ENCODE data around the gene PSD2.

The PSD2 gene

GRCh38 chr5:139845846-139846681 lies 50.5 kb downstream of the PSD2 start:
- Histone ChIP-seq H3K27me3 (ENCODE audit: control insufficient read depth, low read length) (peaks cover 42% of the 10 kb centered on the region), H3F3A (ENCODE audit: control insufficient read depth, insufficient read depth) (no peaks in the 10 kb centered on the region), H3K27ac (ENCODE audit: low read depth, low read length) (no peak overlapping the region)

DNA sequence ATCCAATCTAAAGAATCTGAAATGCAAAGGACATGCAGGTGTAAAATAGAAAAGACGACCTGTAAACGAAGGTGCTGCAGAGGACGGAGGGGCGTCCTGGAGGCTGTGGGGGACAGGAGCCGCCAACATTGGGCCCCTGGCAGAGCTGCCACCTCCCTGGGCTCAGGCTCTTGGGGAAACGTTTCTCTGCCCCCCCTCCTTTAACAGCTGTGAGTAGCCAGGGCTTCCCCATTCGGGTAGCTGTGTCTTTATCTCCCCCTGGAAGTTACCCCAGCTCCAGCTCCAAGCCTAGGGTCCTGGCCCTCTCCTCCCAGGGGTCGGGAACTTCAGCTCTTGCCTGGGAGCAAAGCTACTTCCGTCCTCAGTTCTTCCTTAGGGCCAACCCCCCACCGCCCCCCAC lies 51.5 kb downstream of the PSD2 start:
- H3K9me2 ChIP-seq (replicated peaks; ENCODE audit: control insufficient read depth, low read length): no peaks in the 10 kb centered on the region
- peak overlapping the region; percentile 75 for H3K4me2 ChIP-seq (ENCODE audit: low read length)
- TF ChIP-seq, protein P1, sequence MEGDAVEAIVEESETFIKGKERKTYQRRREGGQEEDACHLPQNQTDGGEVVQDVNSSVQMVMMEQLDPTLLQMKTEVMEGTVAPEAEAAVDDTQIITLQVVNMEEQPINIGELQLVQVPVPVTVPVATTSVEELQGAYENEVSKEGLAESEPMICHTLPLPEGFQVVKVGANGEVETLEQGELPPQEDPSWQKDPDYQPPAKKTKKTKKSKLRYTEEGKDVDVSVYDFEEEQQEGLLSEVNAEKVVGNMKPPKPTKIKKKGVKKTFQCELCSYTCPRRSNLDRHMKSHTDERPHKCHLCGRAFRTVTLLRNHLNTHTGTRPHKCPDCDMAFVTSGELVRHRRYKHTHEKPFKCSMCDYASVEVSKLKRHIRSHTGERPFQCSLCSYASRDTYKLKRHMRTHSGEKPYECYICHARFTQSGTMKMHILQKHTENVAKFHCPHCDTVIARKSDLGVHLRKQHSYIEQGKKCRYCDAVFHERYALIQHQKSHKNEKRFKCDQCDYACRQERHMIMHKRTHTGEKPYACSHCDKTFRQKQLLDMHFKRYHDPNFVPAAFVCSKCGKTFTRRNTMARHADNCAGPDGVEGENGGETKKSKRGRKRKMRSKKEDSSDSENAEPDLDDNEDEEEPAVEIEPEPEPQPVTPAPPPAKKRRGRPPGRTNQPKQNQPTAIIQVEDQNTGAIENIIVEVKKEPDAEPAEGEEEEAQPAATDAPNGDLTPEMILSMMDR (IDR thresholded peaks at IDR 0.05; ENCODE audit: low read depth, low read length, poor library complexity, severe bottlenecking): no peak
- no peak for TF ChIP-seq EZH2phosphoT487 (IDR thresholded peaks at IDR 0.05; ENCODE audit: borderline replicate concordance, low read length)
- H3K27ac ChIP-seq (ENCODE audit: low read depth, low read length): no peak overlapping the region
- H3K27me3 ChIP-seq (ENCODE audit: control insufficient read depth, low read length): peaks cover 42% of the 10 kb centered on the region
- no peaks in the 10 kb centered on the region for H3K79me2 ChIP-seq (ENCODE audit: control insufficient read depth, low read length)
- H3K36me3 ChIP-seq (ENCODE audit: control insufficient read depth, low read length): no peaks in the 10 kb centered on the region
- H3K4me3 ChIP-seq (ENCODE audit: low read length): no peak overlapping the region
- no peaks in the 10 kb centered on the region for H3K9me3 ChIP-seq (ENCODE audit: control insufficient read depth, insufficient read depth, low read length)
- no peaks in the 10 kb centered on the region for H4K20me1 ChIP-seq (ENCODE audit: control insufficient read depth, insufficient read depth, low read depth, low read length)
- no peaks in the 10 kb centered on the region; the same call in 1 of the 2 replicates for H3K4me1 ChIP-seq (ENCODE audit: control insufficient read depth, low read length)
- H3F3A ChIP-seq (ENCODE audit: control insufficient read depth, insufficient read depth): no peaks in the 10 kb centered on the region

More at GRCh38 chr5:139845846-139846681, 50.5 kb downstream of the PSD2 start:
- no peaks in the 10 kb centered on the region for H3K9me2 ChIP-seq (replicated peaks; ENCODE audit: control insufficient read depth, low read length)
- H4K20me1 ChIP-seq (ENCODE audit: control insufficient read depth, insufficient read depth, low read depth, low read length): no peaks in the 10 kb centered on the region
- H3K4me3 ChIP-seq (ENCODE audit: low read length): no peak overlapping the region
- no peaks in the 10 kb centered on the region for H3K9me3 ChIP-seq (ENCODE audit: control insufficient read depth, insufficient read depth, low read length)
- no peak overlapping the region for H3K4me2 ChIP-seq (ENCODE audit: low read length)
- no peaks in the 10 kb centered on the region for H3K36me3 ChIP-seq (ENCODE audit: control insufficient read depth, low read length)
- no peaks in the 10 kb centered on the region for H3K79me2 ChIP-seq (ENCODE audit: control insufficient read depth, low read length)
- H3K4me1 ChIP-seq (ENCODE audit: control insufficient read depth, low read length): no peaks in the 10 kb centered on the region; the same call in 1 of the 2 replicates
- no peak for TF ChIP-seq EZH2phosphoT487 (IDR thresholded peaks at IDR 0.05; ENCODE audit: borderline replicate concordance, low read length)
- TF ChIP-seq, protein P1 (IDR thresholded peaks at IDR 0.05; ENCODE audit: low read depth, low read length, poor library complexity, severe bottlenecking): no peak

- Histone ChIP-seq H3K4me3 (ENCODE audit: low read length) (peak overlapping the region; percentile 75), H3K79me2 (ENCODE audit: control insufficient read depth, low read length) (no peaks in the 10 kb centered on the region), H3K9me2 (replicated peaks; ENCODE audit: control insufficient read depth, low read length) (no peaks in the 10 kb centered on the region), H4K20me1 (ENCODE audit: control insufficient read depth, insufficient read depth, low read depth, low read length) (no peaks in the 10 kb centered on the region), H3K4me2 (ENCODE audit: low read length) (peak overlapping the region; percentile 75), H3K27me3 (ENCODE audit: control insufficient read depth, low read length) (peaks cover 42% of the 10 kb centered on the region), H3K36me3 (ENCODE audit: control insufficient read depth, low read length) (no peaks in the 10 kb centered on the region), H3K9me3 (ENCODE audit: control insufficient read depth, insufficient read depth, low read length) (no peaks in the 10 kb centered on the region), H3K4me1 (ENCODE audit: control insufficient read depth, low read length) (no peaks in the 10 kb centered on the region; the same call in 1 of the 2 replicates), H3F3A (ENCODE audit: control insufficient read depth, insufficient read depth) (no peaks in the 10 kb centered on the region), H3K27ac (ENCODE audit: low read depth, low read length) (no peak overlapping the region)
- TF ChIP-seq, protein P1 (IDR thresholded peaks at IDR 0.05; ENCODE audit: low read depth, low read length, poor library complexity, severe bottlenecking): no peak
- no peak for TF ChIP-seq EZH2phosphoT487 (IDR thresholded peaks at IDR 0.05; ENCODE audit: borderline replicate concordance, low read length)
Measured at GRCh38 chr5:139847790-139848507, 52.3 kb downstream of the PSD2 start.
